ENCODE measurements around the gene SLC6A6.

Gene SLC6A6

GRCh38 chr3:14471016-14471415 lies 68.6 kb downstream of the SLC6A6 start:
- DNase-seq = no peak

DNA sequence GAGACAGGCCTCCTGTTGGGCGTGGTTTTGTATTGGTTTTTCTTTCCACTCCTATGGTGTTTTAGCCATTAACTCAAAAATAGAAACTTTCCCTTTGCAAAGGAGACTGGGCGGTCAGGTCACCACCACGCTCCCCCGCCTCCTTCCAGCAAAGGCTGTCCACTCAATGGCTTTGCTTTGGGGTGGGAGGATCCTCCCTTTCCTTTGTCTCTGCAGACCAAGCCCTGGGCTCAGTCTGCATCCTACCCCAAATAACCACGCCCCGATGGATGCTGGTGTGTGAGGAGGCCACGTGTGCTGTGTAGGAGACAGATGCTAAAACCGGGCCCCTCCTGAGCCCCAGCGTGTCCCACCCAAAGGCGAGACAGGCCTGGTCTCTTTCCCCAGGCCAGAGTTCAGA lies 69.3 kb downstream of the SLC6A6 start:
- no peak for DNase-seq

DNA sequence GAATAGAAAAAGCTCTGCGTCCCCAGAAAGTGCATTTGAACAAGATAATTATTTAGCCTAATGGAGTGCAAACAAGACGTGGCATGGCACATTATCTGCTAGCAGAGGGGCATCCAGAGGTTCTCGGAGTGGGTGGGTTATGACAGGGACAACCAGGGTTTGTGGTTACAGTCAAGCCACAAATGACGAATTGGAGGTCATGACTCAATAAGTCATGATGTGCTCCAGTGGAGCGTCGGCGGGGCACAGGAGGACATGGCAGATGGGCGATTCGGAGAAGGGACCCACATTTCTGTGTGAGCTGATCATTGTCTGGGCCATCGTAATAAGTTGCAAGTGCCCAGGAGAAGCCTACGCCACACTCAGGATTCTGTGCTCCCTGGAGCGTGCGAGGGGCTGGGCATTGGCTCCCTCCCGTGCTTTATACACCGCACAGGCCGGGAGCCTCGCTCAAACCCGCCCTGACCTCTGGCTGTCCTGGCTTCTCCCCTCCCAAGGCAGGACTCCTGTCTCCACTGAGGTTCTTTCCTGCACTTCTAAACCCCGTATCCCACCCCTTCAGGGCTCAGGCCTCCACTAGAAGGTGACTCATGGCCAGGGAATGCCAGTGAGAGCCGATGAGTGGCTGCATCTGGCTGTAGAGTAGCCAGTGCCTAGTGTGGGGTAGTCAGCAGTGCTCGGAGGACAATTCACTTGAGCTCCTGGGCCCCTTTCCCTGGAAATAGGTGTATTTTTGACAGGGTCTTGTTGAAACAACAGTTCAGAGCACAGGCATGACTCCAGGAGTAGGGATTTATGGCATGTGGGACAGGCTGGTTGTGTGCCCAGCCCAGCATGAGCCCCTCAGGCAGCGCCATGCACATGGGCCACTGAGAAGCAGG lies 70.3 kb downstream of the SLC6A6 start:
- DNase-seq = no peak

GRCh38 chr3:14473411-14473891 lies 71.0 kb downstream of the SLC6A6 start:
- no peak for DNase-seq

DNA sequence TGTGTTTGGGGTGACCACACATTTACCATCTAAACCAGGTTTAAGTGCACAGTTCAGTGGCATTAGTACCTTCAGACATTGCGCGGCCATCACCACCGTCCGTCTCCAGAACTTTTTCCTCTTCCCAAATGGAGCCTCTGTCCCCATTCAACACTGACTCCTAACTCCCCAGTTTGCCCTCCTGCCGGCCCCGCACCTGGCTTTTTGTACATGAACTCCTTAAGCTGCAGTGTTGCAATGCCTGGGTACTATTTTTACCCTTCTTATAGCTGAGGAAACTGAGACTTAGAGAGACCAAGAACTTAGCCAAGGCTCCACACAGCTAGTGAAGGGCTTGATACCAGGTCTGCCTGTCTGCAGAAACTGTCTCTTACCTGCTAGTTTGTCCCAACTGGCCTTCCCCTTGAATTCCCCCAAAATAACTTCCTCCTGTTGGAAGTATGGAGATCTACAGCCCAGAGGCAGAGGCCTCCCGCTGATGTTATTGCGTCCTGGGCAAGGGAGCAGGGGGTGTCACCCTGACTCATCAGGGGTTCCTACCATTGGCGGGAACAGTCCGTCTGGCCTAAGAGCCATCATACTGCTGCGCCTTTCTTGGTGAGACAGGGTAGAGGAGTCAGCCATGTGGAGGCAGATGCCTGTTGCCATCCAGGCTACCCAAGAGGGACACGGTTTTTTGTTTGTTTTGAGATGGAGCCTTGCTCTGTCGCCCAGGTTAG lies 72.1 kb downstream of the SLC6A6 start:
- no peak for DNase-seq

DNA sequence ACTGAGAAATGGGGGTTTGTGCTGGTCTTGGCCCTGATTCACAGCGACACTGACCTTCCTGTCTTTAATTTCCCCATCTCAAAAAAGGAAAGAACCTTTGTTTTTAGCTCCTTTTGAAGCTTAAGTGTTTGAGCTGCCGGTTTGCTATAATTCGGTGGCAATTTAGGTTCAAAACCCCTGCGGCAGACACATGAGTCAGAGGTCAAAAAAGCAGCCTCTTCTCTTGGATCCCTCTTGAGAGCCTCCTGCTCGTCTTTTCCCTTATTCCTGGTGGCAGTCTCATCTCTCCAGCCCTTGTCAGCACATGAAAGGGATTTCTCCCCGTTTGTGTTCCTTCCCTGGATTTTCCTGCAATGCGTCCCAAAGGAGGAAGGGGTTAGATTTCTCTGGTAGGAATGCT lies 73.2 kb downstream of the SLC6A6 start:
- no peak for DNase-seq

GRCh38 chr3:14476583-14477265 lies 74.3 kb downstream of the SLC6A6 start:
- no peak for DNase-seq

- DNase-seq = no peak
Observed at GRCh38 chr3:14477311-14477935, 75.0 kb downstream of the SLC6A6 start.

- no peak for DNase-seq
Observed at GRCh38 chr3:14478956-14479550, 76.6 kb downstream of the SLC6A6 start.

GRCh38 chr3:14479591-14479990 lies 77.2 kb downstream of the SLC6A6 start:
- no peak for DNase-seq

- no peak for DNase-seq
Observed at GRCh38 chr3:14480207-14481017, 78.0 kb downstream of the SLC6A6 start.

GRCh38 chr3:14481018-14481645 lies 78.7 kb downstream of the SLC6A6 start:
- no peak for DNase-seq

DNA sequence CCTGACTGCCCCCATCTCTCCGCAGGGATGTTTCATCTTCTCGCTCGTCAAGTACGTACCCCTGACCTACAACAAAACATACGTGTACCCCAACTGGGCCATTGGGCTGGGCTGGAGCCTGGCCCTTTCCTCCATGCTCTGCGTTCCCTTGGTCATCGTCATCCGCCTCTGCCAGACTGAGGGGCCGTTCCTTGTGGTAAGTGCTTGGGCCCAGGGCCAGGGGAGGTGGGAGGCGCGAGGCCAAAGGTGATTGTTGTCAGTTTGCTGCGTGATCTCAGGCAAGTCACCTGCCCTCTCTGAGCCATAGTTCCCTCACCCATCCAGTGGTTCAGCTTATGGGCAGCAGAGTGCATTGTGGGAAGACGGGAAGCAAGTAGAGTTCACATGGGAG lies 79.2 kb downstream of the SLC6A6 start:
- no peak for DNase-seq

- DNase-seq = no peak
Observed at GRCh38 chr3:14482271-14482721, 79.9 kb downstream of the SLC6A6 start.

DNA sequence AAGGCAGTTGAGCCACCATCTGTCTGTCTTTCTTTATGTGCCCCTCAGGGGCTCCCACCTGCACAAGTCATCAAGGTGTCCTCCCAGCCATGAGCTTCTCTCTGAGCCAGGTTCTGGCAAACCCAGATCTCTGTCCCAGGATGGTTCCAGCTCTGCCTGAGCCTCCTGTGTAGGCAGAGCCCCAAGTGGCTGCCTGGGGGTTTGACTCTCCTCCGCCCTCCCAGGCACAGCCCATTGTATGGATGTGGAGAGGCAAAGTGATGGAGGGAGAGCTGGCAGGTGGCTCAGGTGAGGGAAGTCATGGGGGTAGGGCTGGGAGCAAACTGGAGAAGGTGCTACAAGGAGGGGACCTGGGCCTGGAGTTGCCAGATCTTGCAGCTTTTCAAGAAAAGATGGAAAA lies 80.9 kb downstream of the SLC6A6 start:
- no peak for DNase-seq

GRCh38 chr3:14484741-14485140 lies 82.3 kb downstream of the SLC6A6 start:
- DNase-seq = no peak

- DNase-seq = no peak
Observed at GRCh38 chr3:14485981-14486380, 83.6 kb downstream of the SLC6A6 start.

- no peak for DNase-seq
Observed at GRCh38 chr3:14486460-14486859, 84.1 kb downstream of the SLC6A6 start.

- no peak for DNase-seq
Observed at GRCh38 chr3:14487086-14487485, 84.7 kb downstream of the SLC6A6 start.

GRCh38 chr3:14487821-14488220 lies 85.4 kb downstream of the SLC6A6 start:
- DNase-seq = no peak
